H9 (cell line): ENCODE results near the gene RNF31. TPM values are rescaled to one million over a fixed set of nuclear protein-coding genes. Genes with fewer than 3 reads are reported as not detected.

Experiments used
- DNase-seq: peaks from one replicate; pipeline ENCODE4 v3.0.0-alpha.2; 2017
- H2AFZ ChIP-seq: one replicate; pipeline ENCODE4 v1.6.1; 2013; ENCODE audit warnings: mild to moderate bottlenecking, low read length, control low read depth, moderate library complexity
- H2AK5ac ChIP-seq: 2 replicates; pipeline ENCODE4 v1.6.1; 2013; ENCODE audit warnings: low read length, control low read depth, mixed read lengths; ENCODE audit not compliant: insufficient read length
- H2BK120ac ChIP-seq: one replicate; pipeline ENCODE4 v1.6.1; 2013; ENCODE audit warnings: low read depth, mild to moderate bottlenecking, low read length, control low read depth, inconsistent platforms; ENCODE audit not compliant: poor library complexity, severe bottlenecking
- H2BK12ac ChIP-seq: 2 replicates; pipeline ENCODE4 v1.6.1; 2013; ENCODE audit warnings: low read length, control low read depth, mixed read lengths, low read depth; ENCODE audit not compliant: insufficient read length
- H2BK15ac ChIP-seq: 2 replicates; pipeline ENCODE4 v1.6.1; 2013; ENCODE audit warnings: low read depth, low read length, control low read depth
- H2BK20ac ChIP-seq: one replicate; pipeline ENCODE4 v1.6.1; 2013; ENCODE audit warnings: low read depth, mild to moderate bottlenecking, low read length, control low read depth, inconsistent platforms; ENCODE audit not compliant: poor library complexity, severe bottlenecking
- H2BK5ac ChIP-seq: 2 replicates; pipeline ENCODE4 v1.6.1; 2013; ENCODE audit warnings: low read length, control low read depth, mixed read lengths; ENCODE audit not compliant: insufficient read length
- H3K14ac ChIP-seq: 2 replicates; pipeline ENCODE4 v1.6.1; 2013; ENCODE audit warnings: low read length, control low read depth; ENCODE audit not compliant: insufficient read depth
- H3K18ac ChIP-seq: 2 replicates; pipeline ENCODE4 v1.6.1; 2013; ENCODE audit warnings: low read depth, mild to moderate bottlenecking, mixed read lengths, low read length, control low read depth; ENCODE audit not compliant: insufficient read length
- H3K23ac ChIP-seq: 2 replicates; pipeline ENCODE4 v1.6.1; 2013; ENCODE audit warnings: low read length, control low read depth, mixed read lengths, low read depth; ENCODE audit not compliant: insufficient read length
- H3K23me2 ChIP-seq: 2 replicates; pipeline ENCODE4 v1.6.1; 2013; ENCODE audit warnings: low read depth, mild to moderate bottlenecking, mixed read lengths, low read length, control low read depth; ENCODE audit not compliant: insufficient read length, poor library complexity, severe bottlenecking
- H3K27ac ChIP-seq: 2 replicates; pipeline ENCODE4 v1.5.1; 2013; ENCODE audit warnings: low read length, control low read depth, mixed read lengths, low read depth; ENCODE audit not compliant: insufficient read length
- H3K27me3 ChIP-seq: 2 replicates; pipeline ENCODE4 v1.6.1; 2013; ENCODE audit warnings: low read length, control low read depth, inconsistent platforms; ENCODE audit not compliant: insufficient read depth
- H3K4ac ChIP-seq: 2 replicates; pipeline ENCODE4 v1.6.1; 2013; ENCODE audit warnings: low read depth, mild to moderate bottlenecking, control low read depth, inconsistent platforms, low read length, moderate library complexity
- H3K4me1 ChIP-seq: 2 replicates; pipeline ENCODE4 v1.6.1; 2013; ENCODE audit warnings: low read length, control low read depth, inconsistent platforms; ENCODE audit not compliant: insufficient read depth
- H3K4me2 ChIP-seq: 2 replicates; pipeline ENCODE4 v1.6.1; 2013; ENCODE audit warnings: low read length, control low read depth, mixed read lengths; ENCODE audit not compliant: insufficient read length, insufficient read depth
- H3K56ac ChIP-seq: 2 replicates; pipeline ENCODE4 v1.6.1; 2013; ENCODE audit warnings: low read depth, mild to moderate bottlenecking, mixed read lengths, low read length, control low read depth; ENCODE audit not compliant: insufficient read length
- H3K79me1 ChIP-seq: 2 replicates; pipeline ENCODE4 v1.6.1; 2013; ENCODE audit warnings: low read depth, mild to moderate bottlenecking, moderate library complexity, low read length, control low read depth, inconsistent platforms; ENCODE audit not compliant: insufficient read depth, poor library complexity, severe bottlenecking
- H3K79me2 ChIP-seq: 2 replicates; pipeline ENCODE4 v1.6.1; 2013; ENCODE audit warnings: low read length, control low read depth, inconsistent platforms; ENCODE audit not compliant: insufficient read depth
- H3K9ac ChIP-seq: 2 replicates; pipeline ENCODE4 v1.6.1; 2013; ENCODE audit warnings: low read length, control low read depth, mixed read lengths; ENCODE audit not compliant: insufficient read length; ENCODE audit errors: extremely low read depth
- H3K9me3 ChIP-seq: one replicate; pipeline ENCODE4 v1.6.1; 2013; ENCODE audit warnings: low read depth, low read length, inconsistent platforms; ENCODE audit not compliant: control insufficient read depth
- H3T11ph ChIP-seq: one replicate; pipeline ENCODE4 v1.6.1; 2013; ENCODE audit warnings: mild to moderate bottlenecking, low read length, control low read depth, inconsistent platforms
- H4K20me1 ChIP-seq: one replicate; pipeline ENCODE4 v1.6.1; 2013; ENCODE audit not compliant: control insufficient read depth, insufficient read length, insufficient read depth
- H4K5ac ChIP-seq: 2 replicates; pipeline ENCODE4 v1.6.1; 2013; ENCODE audit warnings: low read depth, mild to moderate bottlenecking, mixed read lengths, low read length, control low read depth; ENCODE audit not compliant: insufficient read length
- H4K8ac ChIP-seq: replicated peaks from 2 replicates; pipeline ENCODE4 v1.6.1; 2013; ENCODE audit warnings: low read length, control low read depth, mixed read lengths, low read depth; ENCODE audit not compliant: insufficient read length
- H4K91ac ChIP-seq: 2 replicates; pipeline ENCODE4 v1.6.1; 2013; ENCODE audit warnings: low read depth, mild to moderate bottlenecking, moderate library complexity, mixed read lengths, low read length, control low read depth; ENCODE audit not compliant: insufficient read length
- H3K27ac Mint-ChIP-seq, 3 experiments: 2 replicates in 2 of 3; 3 replicates in 1 of 3; pipeline ENCODE4 v1.8.0; 2020 to 2021; ENCODE audit warnings: mixed read lengths in 3 of 3, mild to moderate bottlenecking in 1 of 3, moderate library complexity in 1 of 3
- H3K27me3 Mint-ChIP-seq: 2 replicates; pipeline ENCODE4 v1.8.0; 2021; ENCODE audit warnings: low read depth, mild to moderate bottlenecking, moderate library complexity, mixed read lengths
- H3K36me3 Mint-ChIP-seq, 3 experiments: 2 replicates in 2 of 3; 3 replicates in 1 of 3; pipeline ENCODE4 v1.8.0; 2020 to 2021; ENCODE audit warnings: low read depth in 3 of 3, mixed read lengths in 3 of 3; ENCODE audit not compliant: insufficient read depth in 1 of 3
- H3K4me1 Mint-ChIP-seq, 2 experiments: 2 replicates each; pipeline ENCODE4 v1.8.0; 2020; ENCODE audit warnings: mixed read lengths in 2 of 2
- H3K4me3 Mint-ChIP-seq, 2 experiments: 2 replicates in 1 of 2; 3 replicates in 1 of 2; pipeline ENCODE4 v1.8.0; 2020 to 2021; ENCODE audit warnings: mild to moderate bottlenecking in 2 of 2, mixed read lengths in 2 of 2, moderate library complexity in 1 of 2
- H3K9me3 Mint-ChIP-seq, 2 experiments: 2 replicates in 1 of 2; 3 replicates in 1 of 2; pipeline ENCODE4 v1.8.0; 2020; ENCODE audit warnings: mild to moderate bottlenecking in 2 of 2, mixed read lengths in 2 of 2, moderate library complexity in 1 of 2
- WGBS: extraction: QIAGEN DNeasy Blood & Tissue Kit; methylation state at CpG from one replicate; pipeline ENCODE4 v1.1.7; 2013; ENCODE audit warnings: missing lambda C conversion rate, low lambda C conversion rate, mixed read lengths; ENCODE audit not compliant: insufficient read length; ENCODE audit errors: extremely low coverage; 5-methylcytosine and 5-hydroxymethylcytosine counted together
- total RNA-seq: library from RNA; stranded (reverse); gene quantifications from 2 replicates; pipeline ENCODE4 v1.2.1, GENCODE V29; 2021
- TF ChIP-seq, protein P1 (sequence below): fragments of 200-600 bp; sonication (generic); conservative IDR thresholded peaks from 3 replicates; pipeline ENCODE4 v1.8.0; 2021; ENCODE audit warnings: antibody characterized with exemption, mild to moderate bottlenecking

The RNF31 gene
- total RNA-seq, 1 experiment from 2014 or later: 87.3 TPM

DNA sequence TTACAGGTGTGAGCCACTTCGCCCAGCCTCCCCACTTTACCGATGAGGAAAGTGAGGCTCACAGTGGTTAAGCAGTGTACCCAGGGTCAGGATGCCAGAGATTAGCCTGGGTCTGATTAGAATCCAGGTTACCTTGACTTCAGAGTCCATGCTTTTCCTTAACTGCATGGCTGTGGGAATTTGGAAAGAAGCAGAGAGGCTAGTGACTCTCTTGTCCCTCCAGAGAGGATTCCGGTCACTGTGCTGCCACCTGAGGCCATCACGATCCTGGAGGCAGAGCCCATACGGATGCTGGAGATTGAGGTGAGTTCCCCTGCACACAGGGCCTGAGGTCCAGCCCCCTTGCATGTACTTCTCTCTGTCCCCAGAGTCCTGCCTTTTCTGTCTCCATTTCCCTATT, 29.3 kb downstream of the RNF31 start:
- H4K8ac ChIP-seq: no peak overlapping the region
- H2BK15ac ChIP-seq: no peak overlapping the region
- no peaks in the 10 kb centered on the region for H3K4me1 ChIP-seq
- DNase-seq: no peak
- Mint-ChIP-seq H3K4me1 (peaks cover 2 to 10% of the 10 kb centered on the region in 2 experiments; a peak in 3 of 4 replicates), H3K36me3 (peaks cover 22 to 60% (median 49%) of the 10 kb centered on the region in 3 experiments), H3K9me3 (no peaks in the 10 kb centered on the region; a peak in 1 of 5 replicates), H3K27ac (peak overlapping the region in 1 of 3 experiments; percentile 32; a peak in 1 of 7 replicates), H3K4me3 (no peak overlapping the region), H3K27me3 (no peaks in the 10 kb centered on the region; the same call in 1 of the 2 replicates)
- no peaks in the 10 kb centered on the region for H3K9me3 ChIP-seq
- no peak overlapping the region for H2BK20ac ChIP-seq
- no peak overlapping the region for H2BK5ac ChIP-seq
- H4K5ac ChIP-seq: no peak overlapping the region
- H3K79me1 ChIP-seq: no peaks in the 10 kb centered on the region
- H3K9ac ChIP-seq: no peak overlapping the region
- H3K4me2 ChIP-seq: no peak overlapping the region
- no peak overlapping the region for H3K56ac ChIP-seq
- no peak overlapping the region for H3K4ac ChIP-seq
- H3K79me2 ChIP-seq: no peaks in the 10 kb centered on the region
- no peak overlapping the region for H3K23ac ChIP-seq
- no peaks in the 10 kb centered on the region for H3K27me3 ChIP-seq
- no peaks in the 10 kb centered on the region for H4K20me1 ChIP-seq
- WGBS: no CpG with 5 or more reads among the region's 5 CpGs
- TF ChIP-seq, protein P1, sequence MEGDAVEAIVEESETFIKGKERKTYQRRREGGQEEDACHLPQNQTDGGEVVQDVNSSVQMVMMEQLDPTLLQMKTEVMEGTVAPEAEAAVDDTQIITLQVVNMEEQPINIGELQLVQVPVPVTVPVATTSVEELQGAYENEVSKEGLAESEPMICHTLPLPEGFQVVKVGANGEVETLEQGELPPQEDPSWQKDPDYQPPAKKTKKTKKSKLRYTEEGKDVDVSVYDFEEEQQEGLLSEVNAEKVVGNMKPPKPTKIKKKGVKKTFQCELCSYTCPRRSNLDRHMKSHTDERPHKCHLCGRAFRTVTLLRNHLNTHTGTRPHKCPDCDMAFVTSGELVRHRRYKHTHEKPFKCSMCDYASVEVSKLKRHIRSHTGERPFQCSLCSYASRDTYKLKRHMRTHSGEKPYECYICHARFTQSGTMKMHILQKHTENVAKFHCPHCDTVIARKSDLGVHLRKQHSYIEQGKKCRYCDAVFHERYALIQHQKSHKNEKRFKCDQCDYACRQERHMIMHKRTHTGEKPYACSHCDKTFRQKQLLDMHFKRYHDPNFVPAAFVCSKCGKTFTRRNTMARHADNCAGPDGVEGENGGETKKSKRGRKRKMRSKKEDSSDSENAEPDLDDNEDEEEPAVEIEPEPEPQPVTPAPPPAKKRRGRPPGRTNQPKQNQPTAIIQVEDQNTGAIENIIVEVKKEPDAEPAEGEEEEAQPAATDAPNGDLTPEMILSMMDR: no peak
- no peak overlapping the region for H3K14ac ChIP-seq
- no peak overlapping the region for H3T11ph ChIP-seq
- no peak overlapping the region for H4K91ac ChIP-seq
- H2AFZ ChIP-seq: no peak overlapping the region
- H3K27ac ChIP-seq: no peak overlapping the region
- H2AK5ac ChIP-seq: no peak overlapping the region
- H2BK120ac ChIP-seq: no peak overlapping the region
- H3K23me2 ChIP-seq: peaks cover 10% of the 10 kb centered on the region
- H3K18ac ChIP-seq: no peak overlapping the region
- H2BK12ac ChIP-seq: no peak overlapping the region
